NCI-H2196 treated with DMSO at 0.1 percent for 48 hours (cell line): ENCODE measurements around the gene SNRNP27.
A peak's percentile ranks its signal among the peaks of the same experiment; 100 is the strongest.
"Not testable (repeated sequence)": the region's sequence is repeated elsewhere in the genome, so short reads cannot be mapped to it uniquely, and the experiment has no call there.

ENCODE experiments used
- DNase-seq: peaks from one replicate; lab custom pipeline; 2025; ENCODE audit not compliant: unreplicated experiment; lab: John Stamatoyannopoulos, UW

SNRNP27 gene

DNA sequence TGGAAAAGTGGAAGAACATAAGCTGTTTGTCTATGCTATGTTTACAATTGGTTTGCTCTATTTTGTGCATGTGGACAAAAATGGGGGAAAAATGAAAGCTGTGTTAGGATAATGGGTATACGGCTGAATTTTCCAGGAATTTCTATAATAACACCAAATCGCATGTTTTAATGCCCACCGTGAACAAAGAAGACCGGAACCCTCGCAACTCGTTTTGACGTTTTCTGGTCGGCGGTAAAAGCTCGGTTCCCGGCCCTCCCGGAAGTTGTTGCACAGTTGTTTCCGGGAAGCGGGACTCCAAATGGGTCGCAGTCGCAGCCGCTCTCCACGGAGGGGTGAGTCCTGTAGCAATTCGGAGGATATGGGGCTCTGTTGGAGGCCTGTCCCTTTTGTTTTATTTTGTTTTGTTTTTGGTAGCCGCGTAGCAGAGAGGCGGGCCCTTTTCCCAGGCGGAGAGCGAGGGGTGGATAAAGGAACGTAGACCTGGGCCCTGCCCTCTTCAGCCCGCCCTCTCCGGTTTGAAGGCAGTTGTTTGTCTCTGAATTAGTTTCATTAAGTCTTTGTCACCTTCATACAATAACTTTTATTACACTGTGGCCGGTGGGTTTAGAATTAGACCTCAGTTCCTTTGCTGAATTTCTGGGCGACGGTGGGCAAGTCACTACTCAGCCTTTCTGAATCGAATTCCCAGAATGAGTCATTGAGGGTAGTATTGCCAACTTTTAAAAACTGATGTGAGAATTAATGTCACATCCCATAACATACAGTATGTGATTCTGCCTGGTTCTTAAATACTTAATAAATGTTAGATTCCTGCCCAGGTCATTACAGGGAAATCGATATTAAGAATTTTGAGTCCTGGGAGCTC, at the start of gene SNRNP27:
Gene SNRNP27 (plus strand): TSS at position 273 of the 868 bp plus-strand sequence. CDS start 29 bp downstream, at position 302.
- DNase-seq, result peak; percentile 17

GRCh38 chr2:69843993-69844392, 49.8 kb upstream of the SNRNP27 start:
- DNase-seq, result no peak

- no peak for DNase-seq
Observed at GRCh38 chr2:69844560-69844959, 49.2 kb upstream of the SNRNP27 start.

- no peak for DNase-seq
Observed at GRCh38 chr2:69846182-69847067, 47.3 kb upstream of the SNRNP27 start.

DNA sequence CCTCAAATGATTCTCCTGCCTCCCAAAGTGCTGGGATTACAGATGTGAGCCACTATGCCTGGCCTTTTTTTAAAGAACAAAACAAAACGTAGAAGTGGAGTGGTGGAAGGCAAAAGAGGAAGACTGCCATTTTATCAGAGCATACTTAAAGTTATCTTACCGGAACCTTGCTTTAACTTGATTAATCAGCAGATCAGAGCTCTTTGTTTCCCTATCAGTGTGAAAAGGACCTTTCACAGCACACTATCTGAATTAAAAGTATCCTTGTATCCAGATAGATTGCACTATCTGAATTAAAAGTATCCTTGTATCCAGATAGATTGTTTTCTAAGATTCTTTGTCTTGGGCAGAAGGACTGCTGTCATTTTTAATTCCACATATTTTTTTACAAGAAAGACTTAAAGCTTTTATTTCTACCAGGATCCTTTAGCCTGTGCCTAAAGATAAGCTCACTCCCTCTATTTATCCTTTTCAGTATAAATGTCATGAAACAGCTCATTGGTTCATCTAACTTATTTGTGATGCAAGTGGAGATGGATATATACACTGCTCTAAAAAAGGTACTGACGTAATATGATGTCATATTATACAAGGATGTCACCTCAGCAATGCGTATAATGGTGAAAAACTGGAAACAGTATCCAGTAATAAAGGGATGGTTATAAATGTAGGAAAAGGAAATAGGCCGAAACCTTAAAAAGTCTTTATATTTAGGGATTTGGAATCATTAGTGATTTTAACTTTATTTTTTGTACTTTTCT, 46.5 kb upstream of the SNRNP27 start:
- no peak for DNase-seq

- no peak for DNase-seq
Observed at GRCh38 chr2:69848186-69848790, 45.5 kb upstream of the SNRNP27 start.

- no peak for DNase-seq
Observed at GRCh38 chr2:69858261-69858660, 35.5 kb upstream of the SNRNP27 start.

GRCh38 chr2:69863298-69863697, 30.5 kb upstream of the SNRNP27 start:
- no peak for DNase-seq

DNA sequence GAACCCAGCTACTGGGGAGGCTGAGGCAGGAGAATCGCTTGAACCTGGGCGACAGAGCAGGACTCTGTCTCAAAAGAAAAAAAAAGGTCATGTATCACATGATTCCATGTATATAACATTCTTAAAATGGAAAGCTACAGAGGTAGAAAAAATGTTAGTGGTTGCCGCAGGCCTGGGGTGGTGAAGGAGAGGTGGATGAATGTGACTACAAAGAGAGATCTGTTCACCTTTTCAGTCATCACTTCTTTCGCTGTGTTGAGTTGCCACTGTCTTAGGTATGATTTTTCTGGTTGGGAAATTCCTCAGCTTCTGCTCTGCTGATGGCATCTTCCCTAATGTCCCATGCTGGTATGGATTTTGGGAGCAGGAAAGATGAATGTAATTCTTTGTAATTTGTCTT, 5.3 kb upstream of the SNRNP27 start:
- DNase-seq, result no peak

- DNase-seq, result no peak
Observed at GRCh38 chr2:69889302-69889701, 4.5 kb upstream of the SNRNP27 start.

GRCh38 chr2:69890881-69891280, 2.9 kb upstream of the SNRNP27 start:
- no peak for DNase-seq

GRCh38 chr2:69892838-69893424, 825 bp upstream of the SNRNP27 start:
- not testable (repeated sequence) for DNase-seq

DNA sequence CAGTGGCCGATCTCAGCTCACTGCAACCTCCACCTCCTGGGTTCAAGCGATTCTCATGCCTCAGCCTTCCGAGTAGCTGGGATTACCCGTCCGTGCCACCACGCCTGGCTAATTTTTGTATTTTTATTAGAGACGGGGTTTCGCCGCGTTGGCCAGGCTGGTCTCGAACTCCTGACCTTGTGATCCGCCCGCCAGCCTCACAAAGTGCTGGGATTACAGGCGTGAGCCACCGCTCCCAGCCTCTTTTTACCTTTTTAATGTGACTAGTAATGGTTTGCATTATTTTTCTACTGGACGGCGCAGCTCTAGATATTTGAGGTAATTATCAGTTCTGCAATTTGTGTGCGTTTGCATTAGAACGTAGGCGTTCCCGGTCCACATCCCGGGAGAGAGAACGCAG, 981 bp downstream of the SNRNP27 start:
- DNase-seq, result not testable (repeated sequence)

- no peak for DNase-seq
Observed at GRCh38 chr2:69902213-69902922, 8.6 kb downstream of the SNRNP27 start.

DNA sequence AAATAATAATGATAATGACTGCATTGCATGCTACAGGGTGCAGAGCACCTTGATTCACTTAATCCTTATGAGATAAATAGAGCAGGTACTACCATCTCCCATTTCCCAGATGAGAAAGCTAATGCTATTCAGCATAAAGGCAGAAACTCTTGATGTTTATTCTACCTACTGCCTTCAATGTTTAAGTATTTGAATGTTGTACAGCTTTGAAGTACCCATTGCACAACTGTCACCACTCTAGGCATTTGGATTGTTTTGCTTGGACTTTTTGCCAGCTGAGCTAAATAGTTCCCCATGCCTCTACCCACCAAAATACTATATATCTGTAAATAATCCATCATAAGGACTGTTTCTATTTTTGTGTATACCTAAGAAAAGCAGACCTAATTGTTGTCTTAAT, 13.5 kb downstream of the SNRNP27 start:
- no peak for DNase-seq

GRCh38 chr2:69911985-69912563, 18.3 kb downstream of the SNRNP27 start:
- peak; percentile 23 for DNase-seq

GRCh38 chr2:69914164-69914949, 20.6 kb downstream of the SNRNP27 start:
- DNase-seq, result peak; percentile 96
